ENCODE results near the gene NTS. TPM values are rescaled to one million over a fixed set of nuclear protein-coding genes. Genes with fewer than 3 reads are reported as not detected.

The NTS gene
- polyA plus RNA-seq, 1 experiment, result not detected

DNA sequence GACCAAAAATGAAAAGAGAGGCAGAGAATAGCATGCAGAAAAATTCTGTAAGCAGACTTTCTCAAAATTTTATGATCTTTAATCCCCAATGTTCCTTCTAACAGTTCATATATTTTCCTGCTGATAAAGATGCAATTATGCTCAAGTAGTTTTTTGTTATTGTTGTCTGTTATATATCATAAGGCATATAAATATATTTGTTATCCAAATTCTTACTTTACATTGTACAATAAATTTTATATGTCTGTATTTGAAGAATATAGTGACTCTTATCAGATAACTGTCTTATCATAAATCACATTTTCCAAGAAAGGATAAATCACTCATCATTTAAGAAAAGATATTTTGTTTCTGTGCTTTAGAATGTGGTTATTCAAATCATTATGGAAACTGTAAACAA, 40.5 kb upstream of the NTS start:
- H3K36me3 ChIP-seq (ENCODE audit: control insufficient read depth, insufficient read depth, low read length), result no peaks in the 10 kb centered on the region
- POLR2A ChIA-PET, result no interaction called here
- CTCF ChIA-PET, result no interaction called here
- no peaks in the 10 kb centered on the region for H3K27me3 ChIP-seq (ENCODE audit: control insufficient read depth, insufficient read depth, low read length)
- no peak overlapping the region for H3K4me3 ChIP-seq (ENCODE audit: low read depth, low read length)
- TF ChIP-seq, protein P1, sequence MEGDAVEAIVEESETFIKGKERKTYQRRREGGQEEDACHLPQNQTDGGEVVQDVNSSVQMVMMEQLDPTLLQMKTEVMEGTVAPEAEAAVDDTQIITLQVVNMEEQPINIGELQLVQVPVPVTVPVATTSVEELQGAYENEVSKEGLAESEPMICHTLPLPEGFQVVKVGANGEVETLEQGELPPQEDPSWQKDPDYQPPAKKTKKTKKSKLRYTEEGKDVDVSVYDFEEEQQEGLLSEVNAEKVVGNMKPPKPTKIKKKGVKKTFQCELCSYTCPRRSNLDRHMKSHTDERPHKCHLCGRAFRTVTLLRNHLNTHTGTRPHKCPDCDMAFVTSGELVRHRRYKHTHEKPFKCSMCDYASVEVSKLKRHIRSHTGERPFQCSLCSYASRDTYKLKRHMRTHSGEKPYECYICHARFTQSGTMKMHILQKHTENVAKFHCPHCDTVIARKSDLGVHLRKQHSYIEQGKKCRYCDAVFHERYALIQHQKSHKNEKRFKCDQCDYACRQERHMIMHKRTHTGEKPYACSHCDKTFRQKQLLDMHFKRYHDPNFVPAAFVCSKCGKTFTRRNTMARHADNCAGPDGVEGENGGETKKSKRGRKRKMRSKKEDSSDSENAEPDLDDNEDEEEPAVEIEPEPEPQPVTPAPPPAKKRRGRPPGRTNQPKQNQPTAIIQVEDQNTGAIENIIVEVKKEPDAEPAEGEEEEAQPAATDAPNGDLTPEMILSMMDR (IDR thresholded peaks at IDR 0.05; ENCODE audit: insufficient read depth, low read depth, low read length), result no peak
- no peak for DNase-seq (ENCODE audit: low read depth)

DNA sequence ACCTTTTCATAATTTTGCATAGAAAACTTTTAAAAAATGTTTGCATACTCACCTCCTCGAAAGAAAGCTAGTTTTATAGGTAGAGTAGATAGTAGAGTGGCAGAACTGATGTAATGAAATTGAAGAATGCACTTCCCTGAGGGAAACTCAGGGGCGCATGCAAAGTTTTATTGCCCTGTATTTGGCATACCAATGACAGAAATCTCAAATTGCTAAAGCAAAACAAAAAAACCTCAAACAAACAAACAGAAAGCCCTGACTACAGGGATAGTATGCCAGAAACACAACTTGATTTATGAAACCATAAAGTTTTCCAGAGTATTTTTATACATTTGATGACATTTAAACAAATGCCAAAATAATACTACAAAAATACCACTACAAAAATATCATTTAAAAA, 39.7 kb upstream of the NTS start:
- DNase-seq (ENCODE audit: low read depth), result no peak
- no peaks in the 10 kb centered on the region for H3K27me3 ChIP-seq (ENCODE audit: control insufficient read depth, insufficient read depth, low read length)
- ChIA-PET CTCF (no interaction called here), POLR2A (no interaction called here)
- TF ChIP-seq, protein P1 (IDR thresholded peaks at IDR 0.05; ENCODE audit: insufficient read depth, low read depth, low read length), result no peak
- no peaks in the 10 kb centered on the region for H3K36me3 ChIP-seq (ENCODE audit: control insufficient read depth, insufficient read depth, low read length)
- no peak overlapping the region for H3K4me3 ChIP-seq (ENCODE audit: low read depth, low read length)

DNA sequence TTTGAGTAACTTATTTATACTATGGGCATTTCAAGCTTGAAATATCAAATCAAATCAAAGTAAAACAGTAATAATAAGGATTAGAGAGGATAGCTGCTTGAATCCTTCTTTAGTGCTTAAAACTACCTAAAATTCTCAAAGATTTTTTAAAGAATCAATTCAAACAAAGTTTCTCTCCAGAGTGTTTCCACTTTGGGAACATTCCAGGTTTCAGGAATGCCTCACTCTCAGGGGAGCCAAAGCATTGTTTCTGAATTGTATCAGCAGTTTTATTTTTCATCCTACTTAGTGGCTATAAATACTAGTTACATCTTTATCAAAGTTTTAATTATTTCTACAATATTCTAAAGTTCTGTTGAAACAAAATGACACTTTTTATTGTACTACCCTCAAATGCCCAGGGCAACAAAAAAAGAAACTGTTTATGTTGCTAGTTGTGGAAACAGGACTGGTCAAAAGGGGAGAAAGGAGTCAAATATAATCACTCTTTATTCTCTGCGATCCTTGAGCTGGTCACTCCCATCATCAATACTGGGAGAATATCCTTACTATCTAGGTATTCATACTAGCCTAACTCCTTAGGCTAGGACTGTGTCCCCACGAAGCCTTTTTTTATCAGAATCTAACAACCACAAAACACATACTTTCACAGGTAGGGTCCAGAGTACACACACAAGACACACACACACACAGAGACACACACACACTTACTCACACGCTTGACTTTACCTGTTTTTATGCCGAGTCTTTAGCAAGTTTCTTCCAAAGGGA, 38.5 kb upstream of the NTS start:
- CTCF ChIA-PET, result interaction anchor here (0.8 kb wide), 1 partner anchor 14 kb away, joined by 3 read pairs; no protein-coding TSS in a partner anchor
- TF ChIP-seq, protein P1 (IDR thresholded peaks at IDR 0.05; ENCODE audit: insufficient read depth, low read depth, low read length), result no peak
- Histone ChIP-seq H3K36me3 (ENCODE audit: control insufficient read depth, insufficient read depth, low read length) (no peaks in the 10 kb centered on the region), H3K27me3 (ENCODE audit: control insufficient read depth, insufficient read depth, low read length) (no peaks in the 10 kb centered on the region), H3K4me3 (ENCODE audit: low read depth, low read length) (peak overlapping the region; percentile 18)
- DNase-seq (ENCODE audit: low read depth), result no peak
- POLR2A ChIA-PET, result no interaction called here

DNA sequence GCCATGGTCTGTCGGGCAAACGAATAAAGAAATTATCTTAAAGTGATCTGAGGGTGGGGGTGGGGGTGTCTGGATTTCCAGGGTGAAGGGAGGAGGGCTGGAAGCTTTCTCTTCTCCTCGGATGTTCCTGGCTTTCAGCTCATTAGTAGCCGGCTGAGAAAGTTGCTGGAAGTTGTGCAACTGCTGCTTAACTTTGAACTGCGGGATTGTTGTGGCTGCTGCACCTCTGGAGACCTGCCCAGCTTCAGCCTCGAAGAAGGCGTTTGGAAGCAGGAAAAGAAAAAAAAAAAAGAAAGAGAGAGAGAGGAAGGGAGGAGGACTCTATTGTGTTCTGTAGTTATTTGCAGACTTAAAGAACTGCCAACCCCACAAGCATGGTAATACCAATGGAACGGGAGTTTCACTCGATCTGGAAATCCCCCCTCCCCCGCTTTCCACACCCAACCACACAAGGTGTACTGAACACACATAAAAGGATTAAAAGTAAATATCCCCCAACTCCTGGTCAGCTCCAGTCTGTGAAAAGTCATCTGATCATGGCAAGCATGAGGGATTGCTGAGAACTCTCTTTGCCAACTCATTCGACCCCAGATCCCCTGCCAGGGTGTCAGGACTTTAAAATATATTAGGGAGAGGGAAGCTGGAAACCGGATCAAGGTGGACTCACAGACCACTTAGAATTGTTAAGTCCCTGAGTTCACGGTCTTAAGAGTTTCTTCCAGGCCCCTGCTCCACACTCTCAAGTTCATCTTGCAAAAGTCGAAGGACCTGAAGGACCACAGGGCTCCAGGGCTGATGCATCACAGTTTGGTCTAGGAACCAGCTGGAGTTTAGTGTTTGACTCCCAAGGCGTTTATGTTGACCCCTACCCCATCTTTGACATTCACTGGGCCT, 37.7 kb upstream of the NTS start, which contains the start of gene RASSF9:
TSS of gene RASSF9 (minus strand) at position 213 of the 894 bp plus-strand sequence. CDS start at position 5, 208 bp downstream.
- POLR2A ChIA-PET, result no interaction called here
- no peak for DNase-seq (ENCODE audit: low read depth)
- TF ChIP-seq, protein P1 (IDR thresholded peaks at IDR 0.05; ENCODE audit: insufficient read depth, low read depth, low read length), result no peak
- Histone ChIP-seq H3K4me3 (ENCODE audit: low read depth, low read length) (peak within 1 kb of the TSS; percentile 18), H3K36me3 (ENCODE audit: control insufficient read depth, insufficient read depth, low read length) (no peaks in the 10 kb centered on the region), H3K27me3 (ENCODE audit: control insufficient read depth, insufficient read depth, low read length) (no peaks in the 10 kb centered on the region)
- CTCF ChIA-PET, result interaction anchor here (0.8 to 1.2 kb wide), 3 partner anchors 18 to 211 kb away, joined by 3 to 4 read pairs (median 4); no protein-coding TSS in a partner anchor

Measured in BJ (cell line).